Neural cell (in vitro differentiated cells): ENCODE results near the gene EGLN2.

Experiments used
- EP300 ChIP-seq: fragments of 450-650 bp; conservative IDR thresholded peaks from 2 replicates; pipeline ENCODE4 v1.6.1; 2014; ENCODE audit warnings: antibody characterized with exemption, mild to moderate bottlenecking, moderate library complexity; ENCODE audit not compliant: poor library complexity, severe bottlenecking
- EZH2 ChIP-seq: fragments of 200-600, 300-800 bp; shearing (Covaris generic), sonication (generic); IDR thresholded peaks from 2 replicates; pipeline ENCODE4 v1.6.1; 2014; ENCODE audit warnings: antibody characterized with exemption, low read length, borderline replicate concordance, mild to moderate bottlenecking; ENCODE audit not compliant: insufficient read depth, poor library complexity, severe bottlenecking
- MXI1 ChIP-seq: fragments of 450-650 bp; conservative IDR thresholded peaks from 2 replicates; pipeline ENCODE4 v1.6.1; 2014; ENCODE audit warnings: antibody characterized with exemption, mild to moderate bottlenecking; ENCODE audit not compliant: poor library complexity, severe bottlenecking
- POLR2AphosphoS5 ChIP-seq: IDR thresholded peaks from 2 replicates; pipeline ENCODE4 v1.6.1; 2012
- RAD21 ChIP-seq: fragments of 450-650 bp; conservative IDR thresholded peaks from 2 replicates; pipeline ENCODE4 v1.6.1; 2014; ENCODE audit warnings: antibody characterized with exemption, mild to moderate bottlenecking, moderate library complexity
- SMC3 ChIP-seq: fragments of 450-650 bp; conservative IDR thresholded peaks from 2 replicates; pipeline ENCODE4 v1.6.1; 2014; ENCODE audit warnings: antibody characterized with exemption, mild to moderate bottlenecking, moderate library complexity; ENCODE audit not compliant: poor library complexity
- TAF1 ChIP-seq: IDR thresholded peaks from 2 replicates; pipeline ENCODE4 v1.6.1; 2012; ENCODE audit warnings: low read depth
- TF ChIP-seq, protein P1 (sequence below): fragments of 450-650 bp; IDR thresholded peaks from 2 replicates; pipeline ENCODE4 v1.5.1; 2014; ENCODE audit warnings: antibody characterized with exemption, mild to moderate bottlenecking, moderate library complexity; ENCODE audit not compliant: poor library complexity, severe bottlenecking
- TF ChIP-seq, protein P2 (sequence below): IDR thresholded peaks from 2 replicates; pipeline ENCODE4 v1.6.1; 2012; ENCODE audit warnings: borderline replicate concordance

DNA sequence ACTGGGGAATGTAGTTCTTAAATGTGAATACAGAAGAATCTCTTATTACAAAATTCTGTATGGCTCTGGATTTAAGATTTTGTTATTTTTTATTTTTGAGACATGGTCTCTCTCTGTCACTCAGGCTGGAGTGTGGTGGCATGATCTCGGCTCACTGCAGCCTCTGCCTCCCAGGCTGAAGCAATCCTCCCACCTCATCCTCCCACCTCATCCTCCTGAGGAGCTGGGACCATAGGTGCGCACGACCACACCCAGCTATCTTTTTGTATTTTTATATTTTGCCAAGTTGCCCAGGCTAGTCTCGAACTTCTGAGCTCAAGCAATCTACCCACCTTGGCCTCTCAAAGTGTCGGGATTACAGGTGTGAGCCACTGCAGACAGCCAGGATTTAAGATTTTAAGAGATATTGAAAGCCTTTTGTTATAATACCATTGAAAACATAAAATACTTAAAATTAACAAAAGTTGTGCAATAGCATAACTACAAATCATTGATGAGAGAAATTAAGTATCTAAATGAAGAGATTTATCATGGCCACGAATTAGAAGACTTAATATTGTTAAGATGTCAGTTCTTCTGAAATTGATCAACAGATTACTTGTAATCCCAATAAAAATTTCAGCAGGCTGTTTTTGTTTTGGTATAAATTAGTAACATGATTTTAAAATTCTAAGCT, 37.9 kb downstream of the EGLN2 start:
- TF ChIP-seq, protein P1, sequence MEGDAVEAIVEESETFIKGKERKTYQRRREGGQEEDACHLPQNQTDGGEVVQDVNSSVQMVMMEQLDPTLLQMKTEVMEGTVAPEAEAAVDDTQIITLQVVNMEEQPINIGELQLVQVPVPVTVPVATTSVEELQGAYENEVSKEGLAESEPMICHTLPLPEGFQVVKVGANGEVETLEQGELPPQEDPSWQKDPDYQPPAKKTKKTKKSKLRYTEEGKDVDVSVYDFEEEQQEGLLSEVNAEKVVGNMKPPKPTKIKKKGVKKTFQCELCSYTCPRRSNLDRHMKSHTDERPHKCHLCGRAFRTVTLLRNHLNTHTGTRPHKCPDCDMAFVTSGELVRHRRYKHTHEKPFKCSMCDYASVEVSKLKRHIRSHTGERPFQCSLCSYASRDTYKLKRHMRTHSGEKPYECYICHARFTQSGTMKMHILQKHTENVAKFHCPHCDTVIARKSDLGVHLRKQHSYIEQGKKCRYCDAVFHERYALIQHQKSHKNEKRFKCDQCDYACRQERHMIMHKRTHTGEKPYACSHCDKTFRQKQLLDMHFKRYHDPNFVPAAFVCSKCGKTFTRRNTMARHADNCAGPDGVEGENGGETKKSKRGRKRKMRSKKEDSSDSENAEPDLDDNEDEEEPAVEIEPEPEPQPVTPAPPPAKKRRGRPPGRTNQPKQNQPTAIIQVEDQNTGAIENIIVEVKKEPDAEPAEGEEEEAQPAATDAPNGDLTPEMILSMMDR, result no peak
- TF ChIP-seq EZH2 (no peak), MXI1 (no peak), POLR2AphosphoS5 (no peak), RAD21 (no peak), SMC3 (no peak), EP300 (no peak), TAF1 (no peak)
- TF ChIP-seq, protein P2, sequence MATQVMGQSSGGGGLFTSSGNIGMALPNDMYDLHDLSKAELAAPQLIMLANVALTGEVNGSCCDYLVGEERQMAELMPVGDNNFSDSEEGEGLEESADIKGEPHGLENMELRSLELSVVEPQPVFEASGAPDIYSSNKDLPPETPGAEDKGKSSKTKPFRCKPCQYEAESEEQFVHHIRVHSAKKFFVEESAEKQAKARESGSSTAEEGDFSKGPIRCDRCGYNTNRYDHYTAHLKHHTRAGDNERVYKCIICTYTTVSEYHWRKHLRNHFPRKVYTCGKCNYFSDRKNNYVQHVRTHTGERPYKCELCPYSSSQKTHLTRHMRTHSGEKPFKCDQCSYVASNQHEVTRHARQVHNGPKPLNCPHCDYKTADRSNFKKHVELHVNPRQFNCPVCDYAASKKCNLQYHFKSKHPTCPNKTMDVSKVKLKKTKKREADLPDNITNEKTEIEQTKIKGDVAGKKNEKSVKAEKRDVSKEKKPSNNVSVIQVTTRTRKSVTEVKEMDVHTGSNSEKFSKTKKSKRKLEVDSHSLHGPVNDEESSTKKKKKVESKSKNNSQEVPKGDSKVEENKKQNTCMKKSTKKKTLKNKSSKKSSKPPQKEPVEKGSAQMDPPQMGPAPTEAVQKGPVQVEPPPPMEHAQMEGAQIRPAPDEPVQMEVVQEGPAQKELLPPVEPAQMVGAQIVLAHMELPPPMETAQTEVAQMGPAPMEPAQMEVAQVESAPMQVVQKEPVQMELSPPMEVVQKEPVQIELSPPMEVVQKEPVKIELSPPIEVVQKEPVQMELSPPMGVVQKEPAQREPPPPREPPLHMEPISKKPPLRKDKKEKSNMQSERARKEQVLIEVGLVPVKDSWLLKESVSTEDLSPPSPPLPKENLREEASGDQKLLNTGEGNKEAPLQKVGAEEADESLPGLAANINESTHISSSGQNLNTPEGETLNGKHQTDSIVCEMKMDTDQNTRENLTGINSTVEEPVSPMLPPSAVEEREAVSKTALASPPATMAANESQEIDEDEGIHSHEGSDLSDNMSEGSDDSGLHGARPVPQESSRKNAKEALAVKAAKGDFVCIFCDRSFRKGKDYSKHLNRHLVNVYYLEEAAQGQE, result no peak
